H9 (cell line): ENCODE results near the gene ANKRD11. TPM values are rescaled to one million over a fixed set of nuclear protein-coding genes. Genes with fewer than 3 reads are reported as not detected.

Experiments
- DNase-seq: peaks from one replicate; pipeline ENCODE4 v3.0.0-alpha.2; 2017
- H2AFZ ChIP-seq: one replicate; pipeline ENCODE4 v1.6.1; 2013; ENCODE audit warnings: mild to moderate bottlenecking, low read length, control low read depth, moderate library complexity
- H2AK5ac ChIP-seq: 2 replicates; pipeline ENCODE4 v1.6.1; 2013; ENCODE audit warnings: low read length, control low read depth, mixed read lengths; ENCODE audit not compliant: insufficient read length
- H2BK120ac ChIP-seq: one replicate; pipeline ENCODE4 v1.6.1; 2013; ENCODE audit warnings: low read depth, mild to moderate bottlenecking, low read length, control low read depth, inconsistent platforms; ENCODE audit not compliant: poor library complexity, severe bottlenecking
- H2BK12ac ChIP-seq: 2 replicates; pipeline ENCODE4 v1.6.1; 2013; ENCODE audit warnings: low read length, control low read depth, mixed read lengths, low read depth; ENCODE audit not compliant: insufficient read length
- H2BK15ac ChIP-seq: 2 replicates; pipeline ENCODE4 v1.6.1; 2013; ENCODE audit warnings: low read depth, low read length, control low read depth
- H2BK20ac ChIP-seq: one replicate; pipeline ENCODE4 v1.6.1; 2013; ENCODE audit warnings: low read depth, mild to moderate bottlenecking, low read length, control low read depth, inconsistent platforms; ENCODE audit not compliant: poor library complexity, severe bottlenecking
- H2BK5ac ChIP-seq: 2 replicates; pipeline ENCODE4 v1.6.1; 2013; ENCODE audit warnings: low read length, control low read depth, mixed read lengths; ENCODE audit not compliant: insufficient read length
- H3K14ac ChIP-seq: 2 replicates; pipeline ENCODE4 v1.6.1; 2013; ENCODE audit warnings: low read length, control low read depth; ENCODE audit not compliant: insufficient read depth
- H3K18ac ChIP-seq: 2 replicates; pipeline ENCODE4 v1.6.1; 2013; ENCODE audit warnings: low read depth, mild to moderate bottlenecking, mixed read lengths, low read length, control low read depth; ENCODE audit not compliant: insufficient read length
- H3K23ac ChIP-seq: 2 replicates; pipeline ENCODE4 v1.6.1; 2013; ENCODE audit warnings: low read length, control low read depth, mixed read lengths, low read depth; ENCODE audit not compliant: insufficient read length
- H3K23me2 ChIP-seq: 2 replicates; pipeline ENCODE4 v1.6.1; 2013; ENCODE audit warnings: low read depth, mild to moderate bottlenecking, mixed read lengths, low read length, control low read depth; ENCODE audit not compliant: insufficient read length, poor library complexity, severe bottlenecking
- H3K27ac ChIP-seq: 2 replicates; pipeline ENCODE4 v1.5.1; 2013; ENCODE audit warnings: low read length, control low read depth, mixed read lengths, low read depth; ENCODE audit not compliant: insufficient read length
- H3K27me3 ChIP-seq: 2 replicates; pipeline ENCODE4 v1.6.1; 2013; ENCODE audit warnings: low read length, control low read depth, inconsistent platforms; ENCODE audit not compliant: insufficient read depth
- H3K4ac ChIP-seq: 2 replicates; pipeline ENCODE4 v1.6.1; 2013; ENCODE audit warnings: low read depth, mild to moderate bottlenecking, control low read depth, inconsistent platforms, low read length, moderate library complexity
- H3K4me1 ChIP-seq: 2 replicates; pipeline ENCODE4 v1.6.1; 2013; ENCODE audit warnings: low read length, control low read depth, inconsistent platforms; ENCODE audit not compliant: insufficient read depth
- H3K4me2 ChIP-seq: 2 replicates; pipeline ENCODE4 v1.6.1; 2013; ENCODE audit warnings: low read length, control low read depth, mixed read lengths; ENCODE audit not compliant: insufficient read length, insufficient read depth
- H3K56ac ChIP-seq: 2 replicates; pipeline ENCODE4 v1.6.1; 2013; ENCODE audit warnings: low read depth, mild to moderate bottlenecking, mixed read lengths, low read length, control low read depth; ENCODE audit not compliant: insufficient read length
- H3K79me1 ChIP-seq: 2 replicates; pipeline ENCODE4 v1.6.1; 2013; ENCODE audit warnings: low read depth, mild to moderate bottlenecking, moderate library complexity, low read length, control low read depth, inconsistent platforms; ENCODE audit not compliant: insufficient read depth, poor library complexity, severe bottlenecking
- H3K79me2 ChIP-seq: 2 replicates; pipeline ENCODE4 v1.6.1; 2013; ENCODE audit warnings: low read length, control low read depth, inconsistent platforms; ENCODE audit not compliant: insufficient read depth
- H3K9ac ChIP-seq: 2 replicates; pipeline ENCODE4 v1.6.1; 2013; ENCODE audit warnings: low read length, control low read depth, mixed read lengths; ENCODE audit not compliant: insufficient read length; ENCODE audit errors: extremely low read depth
- H3K9me3 ChIP-seq: one replicate; pipeline ENCODE4 v1.6.1; 2013; ENCODE audit warnings: low read depth, low read length, inconsistent platforms; ENCODE audit not compliant: control insufficient read depth
- H3T11ph ChIP-seq: one replicate; pipeline ENCODE4 v1.6.1; 2013; ENCODE audit warnings: mild to moderate bottlenecking, low read length, control low read depth, inconsistent platforms
- H4K20me1 ChIP-seq: one replicate; pipeline ENCODE4 v1.6.1; 2013; ENCODE audit not compliant: control insufficient read depth, insufficient read length, insufficient read depth
- H4K5ac ChIP-seq: 2 replicates; pipeline ENCODE4 v1.6.1; 2013; ENCODE audit warnings: low read depth, mild to moderate bottlenecking, mixed read lengths, low read length, control low read depth; ENCODE audit not compliant: insufficient read length
- H4K8ac ChIP-seq: replicated peaks from 2 replicates; pipeline ENCODE4 v1.6.1; 2013; ENCODE audit warnings: low read length, control low read depth, mixed read lengths, low read depth; ENCODE audit not compliant: insufficient read length
- H4K91ac ChIP-seq: 2 replicates; pipeline ENCODE4 v1.6.1; 2013; ENCODE audit warnings: low read depth, mild to moderate bottlenecking, moderate library complexity, mixed read lengths, low read length, control low read depth; ENCODE audit not compliant: insufficient read length
- H3K27ac Mint-ChIP-seq, 3 experiments: 2 replicates in 2 of 3; 3 replicates in 1 of 3; pipeline ENCODE4 v1.8.0; 2020 to 2021; ENCODE audit warnings: mixed read lengths in 3 of 3, mild to moderate bottlenecking in 1 of 3, moderate library complexity in 1 of 3
- H3K27me3 Mint-ChIP-seq: 2 replicates; pipeline ENCODE4 v1.8.0; 2021; ENCODE audit warnings: low read depth, mild to moderate bottlenecking, moderate library complexity, mixed read lengths
- H3K36me3 Mint-ChIP-seq, 3 experiments: 2 replicates in 2 of 3; 3 replicates in 1 of 3; pipeline ENCODE4 v1.8.0; 2020 to 2021; ENCODE audit warnings: low read depth in 3 of 3, mixed read lengths in 3 of 3; ENCODE audit not compliant: insufficient read depth in 1 of 3
- H3K4me1 Mint-ChIP-seq, 2 experiments: 2 replicates each; pipeline ENCODE4 v1.8.0; 2020; ENCODE audit warnings: mixed read lengths in 2 of 2
- H3K4me3 Mint-ChIP-seq, 2 experiments: 2 replicates in 1 of 2; 3 replicates in 1 of 2; pipeline ENCODE4 v1.8.0; 2020 to 2021; ENCODE audit warnings: mild to moderate bottlenecking in 2 of 2, mixed read lengths in 2 of 2, moderate library complexity in 1 of 2
- H3K9me3 Mint-ChIP-seq, 2 experiments: 2 replicates in 1 of 2; 3 replicates in 1 of 2; pipeline ENCODE4 v1.8.0; 2020; ENCODE audit warnings: mild to moderate bottlenecking in 2 of 2, mixed read lengths in 2 of 2, moderate library complexity in 1 of 2
- CTCF ChIP-seq: fragments of 200-600 bp; sonication (generic); conservative IDR thresholded peaks from 3 replicates; pipeline ENCODE4 v1.8.0; 2021; ENCODE audit warnings: antibody characterized with exemption, mild to moderate bottlenecking
- WGBS: extraction: QIAGEN DNeasy Blood & Tissue Kit; methylation state at CpG from one replicate; pipeline ENCODE4 v1.1.7; 2013; ENCODE audit warnings: missing lambda C conversion rate, low lambda C conversion rate, mixed read lengths; ENCODE audit not compliant: insufficient read length; ENCODE audit errors: extremely low coverage; 5-methylcytosine and 5-hydroxymethylcytosine counted together
- total RNA-seq: library from RNA; stranded (reverse); gene quantifications from 2 replicates; pipeline ENCODE4 v1.2.1, GENCODE V29; 2021

Gene ANKRD11
- total RNA-seq, 1 experiment from 2014 or later, result 181 TPM

GRCh38 chr16:89431630-89432029 lies 58.7 kb downstream of the ANKRD11 start:
- H3K9me3 ChIP-seq, result no peaks in the 10 kb centered on the region
- H3K9ac ChIP-seq, result no peak overlapping the region
- H3K79me2 ChIP-seq, result peaks cover 73% of the 10 kb centered on the region
- Mint-ChIP-seq H3K9me3 (peaks cover 3 to 6% of the 10 kb centered on the region in 2 experiments; a peak in 2 of 5 replicates), H3K27me3 (no peaks in the 10 kb centered on the region), H3K4me3 (no peak overlapping the region), H3K36me3 (peaks cover 9 to 19% (median 13%) of the 10 kb centered on the region in 3 experiments), H3K4me1 (peaks cover 22 to 23% of the 10 kb centered on the region in 2 experiments), H3K27ac (no peak overlapping the region)
- peaks cover 3% of the 10 kb centered on the region for H4K20me1 ChIP-seq
- no peak overlapping the region for H3K23ac ChIP-seq
- H3K4me2 ChIP-seq, result no peak overlapping the region
- H3K27me3 ChIP-seq, result no peaks in the 10 kb centered on the region
- H2AK5ac ChIP-seq, result no peak overlapping the region
- no peak overlapping the region for H3K27ac ChIP-seq
- no peak overlapping the region for H2BK20ac ChIP-seq
- no peaks in the 10 kb centered on the region for H3K79me1 ChIP-seq
- H4K91ac ChIP-seq, result no peak overlapping the region
- H3K4ac ChIP-seq, result no peak overlapping the region
- no peak overlapping the region for H3K14ac ChIP-seq
- peaks cover 6% of the 10 kb centered on the region for H3K4me1 ChIP-seq
- no peak overlapping the region for H2BK5ac ChIP-seq
- H3K18ac ChIP-seq, result no peak overlapping the region
- no peak for TF ChIP-seq CTCF
- no peak overlapping the region for H3T11ph ChIP-seq
- H2BK120ac ChIP-seq, result no peak overlapping the region
- DNase-seq, result no peak
- WGBS, result no CpG with 5 or more reads among the region's 4 CpGs
- no peak overlapping the region for H2AFZ ChIP-seq
- H4K5ac ChIP-seq, result no peak overlapping the region
- H2BK12ac ChIP-seq, result no peak overlapping the region
- no peak overlapping the region for H3K56ac ChIP-seq
- H3K23me2 ChIP-seq, result no peaks in the 10 kb centered on the region
- no peak overlapping the region for H2BK15ac ChIP-seq
- no peak overlapping the region for H4K8ac ChIP-seq
